ENCODE measurements around the gene TPM4. TPM values are rescaled to one million over a fixed set of nuclear protein-coding genes. Genes with fewer than 3 reads are reported as not detected.
"Not testable (repeated sequence)": the region's sequence is repeated elsewhere in the genome, so short reads cannot be mapped to it uniquely, and the experiment has no call there.

TPM4 gene
- total and polyA plus RNA-seq, 7 donors = 24.3 to 57.3 (median 40.8) TPM

GRCh38 chr19:16095071-16095571 lies 18.8 kb downstream of the TPM4 start:
- H3K36me3 ChIP-seq (ENCODE audit: insufficient read depth in 1 of 2, low read depth in 1 of 2) = peaks cover 2 to 91% of the 10 kb centered on the region in 2 donors
- no peaks in the 10 kb centered on the region for H3K27me3 ChIP-seq (ENCODE audit: insufficient read depth in 3 of 3, low read length in 2 of 3)
- H3K9me3 ChIP-seq = no peaks in the 10 kb centered on the region
- no peaks in the 10 kb centered on the region for H3K4me1 ChIP-seq
- H3K4me3 ChIP-seq = no peak overlapping the region
- no peak for TF ChIP-seq CTCF (IDR thresholded peaks at IDR 0.05)
- intact Hi-C loops (cut with DNase I) = no loop called here
- DNase-seq (no peak), ATAC-seq (no peak)
- WGBS, 3 donors = 68 to 82% (median 79%) methylated on average over 13 of the region's 13 CpGs
- H3K27ac ChIP-seq = no peak overlapping the region

GRCh38 chr19:16096280-16096855 lies 20.1 kb downstream of the TPM4 start:
- Histone ChIP-seq H3K4me1 (no peaks in the 10 kb centered on the region), H3K27ac (no peak overlapping the region), H3K4me3 (no peak overlapping the region), H3K27me3 (ENCODE audit: insufficient read depth in 3 of 3, low read length in 2 of 3) (no peaks in the 10 kb centered on the region), H3K36me3 (ENCODE audit: insufficient read depth in 1 of 2, low read depth in 1 of 2) (peaks cover 2 to 90% of the 10 kb centered on the region in 2 donors), H3K9me3 (no peaks in the 10 kb centered on the region)
- intact Hi-C loops (cut with DNase I) = no loop called here
- no peak for DNase-seq
- no peak for ATAC-seq
- 85 to 86% (median 85%) methylated on average over 10 of the region's 10 CpGs for WGBS, 3 donors
- TF ChIP-seq CTCF (IDR thresholded peaks at IDR 0.05) = no peak

- ATAC-seq = no peak
- peaks cover 2 to 91% of the 10 kb centered on the region in 2 donors for H3K36me3 ChIP-seq (ENCODE audit: insufficient read depth in 1 of 2, low read depth in 1 of 2)
- WGBS, 3 donors = 91 to 97% (median 92%) methylated on average over 6 of the region's 6 CpGs
- no peak overlapping the region for H3K4me3 ChIP-seq
- no peaks in the 10 kb centered on the region for H3K4me1 ChIP-seq
- no peak for DNase-seq
- H3K27me3 ChIP-seq (ENCODE audit: insufficient read depth in 3 of 3, low read length in 2 of 3) = no peaks in the 10 kb centered on the region
- no peaks in the 10 kb centered on the region for H3K9me3 ChIP-seq
- no peak overlapping the region for H3K27ac ChIP-seq
- no peak for TF ChIP-seq CTCF (IDR thresholded peaks at IDR 0.05)
- intact Hi-C loops (cut with DNase I) = no loop called here
These were observed 22.1 kb downstream of the TPM4 start for GRCh38 chr19:16098416-16098768.

- WGBS, 3 donors = 96 to 97% (median 96%) methylated on average over 6 of the region's 6 CpGs
- TF ChIP-seq CTCF (IDR thresholded peaks at IDR 0.05) = no peak
- H3K4me1 ChIP-seq = no peaks in the 10 kb centered on the region
- H3K36me3 ChIP-seq (ENCODE audit: insufficient read depth in 1 of 2, low read depth in 1 of 2) = peaks cover 0 to 91% of the 10 kb centered on the region in 2 donors
- H3K27me3 ChIP-seq (ENCODE audit: insufficient read depth in 3 of 3, low read length in 2 of 3) = no peaks in the 10 kb centered on the region
- DNase-seq (no peak), ATAC-seq (no peak)
- no peaks in the 10 kb centered on the region for H3K9me3 ChIP-seq
- no peak overlapping the region for H3K4me3 ChIP-seq
- intact Hi-C loops (cut with DNase I) = no loop called here
- no peak overlapping the region for H3K27ac ChIP-seq
These were observed 22.5 kb downstream of the TPM4 start for GRCh38 chr19:16098821-16099220.

GRCh38 chr19:16099314-16099965 lies 23.1 kb downstream of the TPM4 start:
- DNase-seq; H3K9me3 ChIP-seq; H3K27me3 ChIP-seq (ENCODE audit: insufficient read depth in 3 of 3, low read length in 2 of 3); H3K4me3 ChIP-seq; ATAC-seq; H3K27ac ChIP-seq; intact Hi-C loops (cut with DNase I); H3K4me1 ChIP-seq: not testable (repeated sequence)
- 92 to 96% (median 95%) methylated on average over 8 of the region's 8 CpGs for WGBS, 3 donors
- H3K36me3 ChIP-seq (ENCODE audit: insufficient read depth in 1 of 2, low read depth in 1 of 2) = peaks cover 0 to 86% of the 10 kb centered on the region in 2 donors
